NCI-H446 (cell line): Measurements from ENCODE around the gene CCDC24.

Experiments used
- DNase-seq, 2 experiments: peaks; one replicate each; lab custom pipeline; 2025; lab: John Stamatoyannopoulos, UW

Gene CCDC24

DNA sequence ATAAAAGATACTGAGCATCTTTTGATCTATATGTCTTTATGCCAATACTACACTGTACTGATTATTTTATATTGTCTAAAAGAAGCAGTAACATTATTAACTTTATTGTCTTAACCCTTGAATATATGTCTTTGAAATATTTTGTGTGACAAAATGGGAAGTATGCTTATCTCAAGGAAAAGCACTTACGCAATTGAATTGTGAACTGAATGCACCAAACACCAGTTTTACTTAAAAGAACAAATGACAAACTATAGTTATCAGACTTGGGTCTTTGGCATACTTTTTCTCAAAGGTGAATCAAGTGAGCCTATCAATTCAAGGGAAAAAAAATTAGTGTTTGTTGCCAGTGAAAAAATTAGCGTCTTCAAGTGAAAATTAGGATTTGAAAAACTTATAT lies 49.0 kb downstream of the CCDC24 start:
- DNase-seq: no peak

DNA sequence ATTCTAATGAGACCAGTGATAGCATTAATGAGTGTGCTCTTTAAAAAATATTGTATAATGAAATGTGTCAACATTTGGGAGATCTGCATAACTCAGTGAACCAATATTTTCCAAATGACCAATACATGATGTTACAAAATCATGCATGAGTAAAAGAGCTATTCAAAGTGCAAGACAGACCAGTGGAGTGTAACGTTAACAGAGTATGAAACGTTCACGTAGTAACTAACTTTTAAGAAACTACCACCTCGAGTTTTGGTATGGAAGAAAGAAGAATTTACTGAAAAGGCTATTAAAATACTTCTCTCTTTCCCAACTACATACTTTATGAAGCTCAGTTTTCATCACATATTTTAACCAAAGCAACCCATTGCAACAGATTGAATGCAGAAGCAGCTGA lies 49.4 kb downstream of the CCDC24 start:
- DNase-seq: no peak

DNA sequence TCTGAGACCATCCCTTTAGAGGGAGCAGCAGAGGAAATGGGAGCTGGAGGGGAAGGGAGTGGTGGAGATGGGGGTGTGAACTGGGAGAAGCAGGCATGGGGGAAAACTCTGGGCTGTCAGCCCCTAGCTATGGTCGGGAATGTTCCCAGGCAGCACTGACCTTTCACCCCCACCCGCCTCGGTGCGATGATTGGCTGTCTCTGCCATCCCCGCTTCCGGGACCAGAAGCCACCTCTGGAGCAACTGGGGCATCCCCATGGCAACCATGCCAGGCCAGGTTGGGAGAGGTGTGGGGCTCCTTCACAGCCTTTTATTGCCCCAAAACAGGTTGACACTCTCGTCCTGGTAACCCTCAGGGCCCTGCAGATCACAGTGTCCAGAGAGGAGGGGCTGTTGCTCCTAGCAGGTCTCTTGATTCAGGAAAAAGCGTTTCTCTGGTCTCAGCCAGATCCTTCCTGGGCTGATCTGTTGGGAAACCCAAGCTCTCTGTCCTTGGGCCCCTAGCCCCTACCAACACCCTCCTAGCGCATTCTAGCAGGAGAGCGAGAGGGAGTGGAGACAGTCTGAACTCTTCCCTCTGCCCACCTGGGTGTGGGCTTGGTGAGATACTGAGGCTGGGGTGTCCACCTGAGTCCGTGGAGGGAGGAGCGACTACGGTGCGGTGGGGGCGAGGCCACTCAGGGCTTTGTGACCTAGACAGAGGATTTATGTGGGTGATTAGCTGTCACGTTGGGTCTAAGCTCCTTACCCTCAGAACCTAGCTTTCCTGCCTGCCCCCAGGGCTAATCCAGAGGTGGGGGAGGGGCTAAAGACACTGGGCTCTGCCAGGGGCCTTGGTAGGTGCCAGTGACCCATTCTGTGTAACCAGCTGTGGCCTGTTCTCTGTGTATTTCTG lies 52.0 kb downstream of the CCDC24 start:
- DNase-seq: no peak

DNA sequence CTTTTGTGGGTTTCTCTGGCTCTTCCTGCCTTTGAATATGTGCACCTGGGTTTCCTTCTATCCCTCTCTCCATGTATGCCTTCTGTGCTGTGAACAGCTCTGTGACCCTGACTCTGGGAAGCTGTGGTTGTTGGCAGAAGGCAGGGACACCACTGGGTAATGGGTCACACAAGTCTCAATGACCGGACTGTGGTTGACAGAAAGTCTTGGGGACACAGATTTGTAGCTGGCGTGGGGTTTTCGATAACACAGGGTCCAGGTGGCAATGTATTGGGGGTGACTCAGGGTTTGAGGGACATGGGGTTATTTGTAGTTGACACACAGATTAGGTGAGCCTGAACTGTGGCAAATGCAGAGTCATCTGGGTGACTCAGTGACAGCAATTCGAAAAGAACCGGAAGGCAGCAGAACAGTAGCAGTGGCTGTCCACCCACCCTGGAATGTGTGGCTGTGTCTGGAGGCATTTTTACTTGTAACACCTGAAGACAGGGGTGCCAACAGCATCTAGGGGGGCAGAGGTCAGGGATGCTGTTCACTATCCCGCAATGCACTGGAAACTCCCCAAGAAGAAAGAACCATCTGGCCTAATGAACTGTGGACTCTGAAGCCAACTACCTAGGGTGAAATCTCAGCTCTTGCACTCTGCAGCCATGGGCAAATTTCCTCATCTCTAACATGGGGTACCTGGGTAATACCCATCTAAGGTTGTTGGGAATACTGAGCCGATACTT lies 52.8 kb downstream of the CCDC24 start:
- no peak for DNase-seq

DNA sequence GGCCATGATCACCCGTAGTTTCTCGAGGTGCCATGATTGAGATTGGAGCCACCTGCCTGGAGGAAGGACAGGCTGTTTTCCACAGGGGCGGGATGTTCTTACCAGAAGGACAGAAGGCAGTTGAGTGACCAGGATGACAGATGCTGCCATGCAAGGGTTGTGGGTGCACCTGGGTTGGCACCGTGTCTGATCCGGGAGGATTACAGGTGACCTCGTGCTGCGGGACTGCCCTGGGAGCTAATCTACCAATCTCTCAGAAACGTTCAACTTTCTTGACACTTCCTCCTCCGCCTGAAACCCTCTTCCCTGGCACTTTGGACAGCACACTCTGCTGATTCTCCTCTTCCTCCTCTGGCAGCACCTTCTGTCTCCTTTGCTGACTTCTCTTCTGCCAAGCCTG lies 53.7 kb downstream of the CCDC24 start:
- no peak for DNase-seq
